Stimulated activated naive CD8-positive, alpha-beta T cell treated with anti-CD3 and anti-CD28 coated beads, Interleukin-15, Interleukin-2, amounts not matched to agents 100 ng/mL and 50 ng/mL, for 24 hours (primary cell): Measurements from ENCODE around the gene GFI1.

ENCODE experiments used
- H3K27ac Mint-ChIP-seq: one replicate; pipeline ENCODE4 v1.8.0; 2021; ENCODE audit warnings: mild to moderate bottlenecking, mixed read lengths
- H3K27me3 Mint-ChIP-seq: one replicate; pipeline ENCODE4 v1.8.0; 2021; ENCODE audit warnings: mixed read lengths
- H3K36me3 Mint-ChIP-seq: one replicate; pipeline ENCODE4 v1.8.0; 2021; ENCODE audit warnings: low read depth, mixed read lengths
- H3K4me1 Mint-ChIP-seq: one replicate; pipeline ENCODE4 v1.8.0; 2021; ENCODE audit warnings: low read depth, mixed read lengths
- H3K4me3 Mint-ChIP-seq: one replicate; pipeline ENCODE4 v1.8.0; 2021; ENCODE audit warnings: mild to moderate bottlenecking, mixed read lengths
- H3K9me3 Mint-ChIP-seq: one replicate; pipeline ENCODE4 v1.8.0; 2021; ENCODE audit warnings: mixed read lengths

GFI1 gene

GRCh38 chr1:92502247-92502646 is 15.5 kb upstream of the GFI1 start:
- Mint-ChIP-seq H3K4me1 (peaks cover 51% of the 10 kb centered on the region), H3K4me3 (peak overlapping the region; percentile 40), H3K27ac (peak overlapping the region; percentile 87), H3K9me3 (no peaks in the 10 kb centered on the region), H3K36me3 (peaks cover 4% of the 10 kb centered on the region), H3K27me3 (no peaks in the 10 kb centered on the region)

- no peaks in the 10 kb centered on the region for H3K9me3 Mint-ChIP-seq
- H3K4me3 Mint-ChIP-seq = no peak overlapping the region
- no peaks in the 10 kb centered on the region for H3K36me3 Mint-ChIP-seq
- no peaks in the 10 kb centered on the region for H3K27me3 Mint-ChIP-seq
- H3K27ac Mint-ChIP-seq = peak overlapping the region; percentile 65
- peaks cover 54% of the 10 kb centered on the region for H3K4me1 Mint-ChIP-seq
Measured at GRCh38 chr1:92500552-92500951, 13.8 kb upstream of the GFI1 start.

- Mint-ChIP-seq H3K27me3 (no peaks in the 10 kb centered on the region), H3K27ac (no peak overlapping the region), H3K4me3 (no peak overlapping the region), H3K4me1 (peaks cover 35% of the 10 kb centered on the region), H3K9me3 (no peaks in the 10 kb centered on the region), H3K36me3 (peaks cover 5% of the 10 kb centered on the region)
Measured at GRCh38 chr1:92495392-92496063, 8.8 kb upstream of the GFI1 start.

GRCh38 chr1:92494485-92495141 is 7.9 kb upstream of the GFI1 start:
- Mint-ChIP-seq H3K4me3 (no peak overlapping the region), H3K9me3 (no peaks in the 10 kb centered on the region), H3K27ac (no peak overlapping the region), H3K27me3 (no peaks in the 10 kb centered on the region), H3K4me1 (peaks cover 34% of the 10 kb centered on the region), H3K36me3 (peaks cover 5% of the 10 kb centered on the region)

DNA sequence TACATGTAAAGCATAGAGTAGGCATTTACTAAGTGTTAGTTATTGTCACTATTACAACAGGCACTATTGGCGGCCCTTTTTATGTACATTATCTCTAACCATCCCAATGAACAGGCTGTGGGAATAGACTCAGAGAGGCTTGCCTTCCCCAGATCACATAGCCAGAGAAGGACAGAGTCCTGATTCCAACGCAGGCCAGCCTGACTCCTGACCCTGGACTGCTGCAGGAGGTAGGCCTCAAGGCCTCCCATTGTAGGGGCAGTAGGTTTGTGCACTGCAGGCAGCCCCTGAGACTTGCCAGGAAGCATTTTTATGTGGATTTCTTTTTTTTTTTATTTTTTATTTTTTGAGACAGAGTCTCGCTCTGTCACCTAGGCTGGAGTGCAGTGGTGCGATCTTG is 6.4 kb upstream of the GFI1 start:
- no peaks in the 10 kb centered on the region for H3K9me3 Mint-ChIP-seq
- H3K27me3 Mint-ChIP-seq = no peaks in the 10 kb centered on the region
- H3K36me3 Mint-ChIP-seq = peaks cover 16% of the 10 kb centered on the region
- H3K27ac Mint-ChIP-seq = no peak overlapping the region
- peaks cover 49% of the 10 kb centered on the region for H3K4me1 Mint-ChIP-seq
- no peak overlapping the region for H3K4me3 Mint-ChIP-seq

GRCh38 chr1:92488832-92489231 is 2.1 kb upstream of the GFI1 start:
- H3K4me3 Mint-ChIP-seq = peak overlapping the region; percentile 96
- H3K36me3 Mint-ChIP-seq = peaks cover 23% of the 10 kb centered on the region

DNA sequence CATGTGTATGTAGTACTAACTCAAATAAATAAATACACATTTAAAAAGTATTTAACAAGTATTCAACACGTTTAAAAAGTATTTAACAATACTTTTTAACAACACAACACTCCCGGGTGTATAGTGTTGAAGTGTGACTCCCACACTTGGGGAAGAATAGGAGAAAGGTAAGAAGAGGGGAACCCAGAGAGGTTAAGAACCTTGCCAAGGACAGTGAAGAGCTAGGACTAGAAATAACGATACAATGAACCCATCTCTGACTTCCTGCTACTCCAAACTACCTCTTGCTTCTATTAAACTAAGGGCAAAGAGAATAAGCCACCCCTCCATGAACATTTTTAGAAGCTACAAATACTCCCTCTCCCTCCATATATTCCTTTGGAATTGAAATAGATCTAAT is 1.7 kb upstream of the GFI1 start:
- Mint-ChIP-seq H3K27ac (peak overlapping the region; percentile 84), H3K9me3 (no peaks in the 10 kb centered on the region), H3K27me3 (no peaks in the 10 kb centered on the region), H3K4me1 (peaks cover 32% of the 10 kb centered on the region), H3K36me3 (peaks cover 24% of the 10 kb centered on the region), H3K4me3 (peak overlapping the region; percentile 96)

More at GRCh38 chr1:92488832-92489231, 2.1 kb upstream of the GFI1 start:
- Mint-ChIP-seq H3K9me3 (no peaks in the 10 kb centered on the region), H3K27me3 (no peaks in the 10 kb centered on the region), H3K27ac (peak overlapping the region; percentile 84), H3K4me1 (peaks cover 32% of the 10 kb centered on the region)

DNA sequence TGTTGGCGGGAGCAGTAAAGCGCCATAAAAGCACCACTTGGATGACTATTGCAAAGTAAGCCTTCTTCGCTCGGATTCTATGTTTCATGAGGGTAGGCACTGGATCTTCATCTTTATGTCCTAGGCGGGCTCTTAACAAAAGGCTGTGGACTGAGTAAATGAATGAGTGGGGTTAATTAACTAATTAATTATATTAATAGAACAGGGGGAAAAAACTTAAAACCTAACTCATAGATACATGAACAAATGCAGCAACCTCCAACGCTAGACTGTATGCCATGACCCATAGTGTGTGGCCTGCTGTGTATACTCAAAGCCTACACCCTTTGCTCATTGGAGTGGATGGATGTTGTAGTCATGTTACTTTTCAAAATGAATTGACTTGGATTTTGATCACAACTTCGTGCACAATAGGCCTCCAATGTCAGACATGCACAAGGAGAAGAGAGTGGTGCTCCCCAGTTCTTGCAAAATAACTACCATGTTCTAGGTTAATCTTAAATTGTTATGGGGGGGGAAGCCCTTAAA is 417 bp upstream of the GFI1 start:
- Mint-ChIP-seq H3K4me1 (peaks cover 40% of the 10 kb centered on the region), H3K4me3 (peak overlapping the region; percentile 96), H3K27me3 (no peaks in the 10 kb centered on the region), H3K36me3 (peaks cover 27% of the 10 kb centered on the region), H3K27ac (peak overlapping the region; percentile 84), H3K9me3 (no peaks in the 10 kb centered on the region)

DNA sequence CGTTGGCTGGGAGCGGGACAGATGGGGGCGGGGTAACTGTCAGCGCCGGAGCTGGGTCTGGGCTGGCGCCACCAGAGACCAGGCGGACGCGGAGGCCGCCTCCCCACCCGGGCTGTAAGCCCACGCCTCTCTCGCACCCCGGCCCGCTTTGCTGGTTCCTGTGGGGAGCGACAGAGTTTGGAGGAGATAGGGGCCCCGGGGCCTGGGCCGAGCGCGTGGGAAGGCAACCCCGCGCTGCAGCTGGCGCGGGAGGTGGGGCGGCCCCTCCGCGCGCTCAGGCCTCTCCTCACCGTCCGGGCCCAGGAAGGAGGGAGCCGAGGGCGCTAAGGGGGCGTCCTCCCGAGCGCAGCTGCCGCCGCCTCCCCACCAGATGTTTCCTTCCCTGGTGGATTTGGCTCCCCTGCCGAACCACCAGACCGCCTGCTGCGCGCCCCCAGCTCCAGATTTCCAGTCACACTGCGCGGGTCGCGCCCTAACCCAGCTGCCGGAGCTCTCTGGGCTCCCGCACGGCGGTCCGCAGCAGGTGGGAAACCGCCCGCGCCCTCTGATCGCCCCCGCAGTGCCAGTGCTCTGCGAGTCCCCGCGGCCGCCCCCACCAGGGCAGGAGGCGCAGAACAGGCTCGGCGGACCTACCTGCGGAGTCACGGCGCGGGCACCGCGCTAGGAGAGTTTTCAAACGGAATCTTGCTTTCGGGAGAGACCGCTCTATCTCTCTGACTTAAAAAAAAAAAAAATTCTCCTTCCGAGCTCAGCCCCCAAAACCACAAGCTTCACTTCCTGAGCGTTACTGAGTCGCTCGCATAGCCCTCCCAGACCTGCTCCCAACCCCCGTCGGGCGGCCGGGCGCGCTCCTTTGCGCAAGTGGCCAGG is 1.1 kb downstream of the GFI1 start:
- H3K9me3 Mint-ChIP-seq = no peaks in the 10 kb centered on the region
- no peaks in the 10 kb centered on the region for H3K27me3 Mint-ChIP-seq
- peaks cover 41% of the 10 kb centered on the region for H3K36me3 Mint-ChIP-seq
- H3K4me3 Mint-ChIP-seq = peak overlapping the region; percentile 96
- peak overlapping the region; percentile 96 for H3K27ac Mint-ChIP-seq
- peaks cover 38% of the 10 kb centered on the region for H3K4me1 Mint-ChIP-seq

GRCh38 chr1:92484472-92485380 is 2.0 kb downstream of the GFI1 start:
- Mint-ChIP-seq H3K27me3 (no peaks in the 10 kb centered on the region), H3K36me3 (peaks cover 47% of the 10 kb centered on the region), H3K4me1 (peaks cover 43% of the 10 kb centered on the region), H3K4me3 (peak overlapping the region; percentile 96), H3K9me3 (no peaks in the 10 kb centered on the region), H3K27ac (peak overlapping the region; percentile 96)

- Mint-ChIP-seq H3K36me3 (peaks cover 51% of the 10 kb centered on the region), H3K4me1 (peaks cover 44% of the 10 kb centered on the region), H3K4me3 (peak overlapping the region; percentile 96), H3K9me3 (no peaks in the 10 kb centered on the region), H3K27me3 (no peaks in the 10 kb centered on the region), H3K27ac (peak overlapping the region; percentile 96)
Measured at GRCh38 chr1:92483610-92484471, 2.9 kb downstream of the GFI1 start.

DNA sequence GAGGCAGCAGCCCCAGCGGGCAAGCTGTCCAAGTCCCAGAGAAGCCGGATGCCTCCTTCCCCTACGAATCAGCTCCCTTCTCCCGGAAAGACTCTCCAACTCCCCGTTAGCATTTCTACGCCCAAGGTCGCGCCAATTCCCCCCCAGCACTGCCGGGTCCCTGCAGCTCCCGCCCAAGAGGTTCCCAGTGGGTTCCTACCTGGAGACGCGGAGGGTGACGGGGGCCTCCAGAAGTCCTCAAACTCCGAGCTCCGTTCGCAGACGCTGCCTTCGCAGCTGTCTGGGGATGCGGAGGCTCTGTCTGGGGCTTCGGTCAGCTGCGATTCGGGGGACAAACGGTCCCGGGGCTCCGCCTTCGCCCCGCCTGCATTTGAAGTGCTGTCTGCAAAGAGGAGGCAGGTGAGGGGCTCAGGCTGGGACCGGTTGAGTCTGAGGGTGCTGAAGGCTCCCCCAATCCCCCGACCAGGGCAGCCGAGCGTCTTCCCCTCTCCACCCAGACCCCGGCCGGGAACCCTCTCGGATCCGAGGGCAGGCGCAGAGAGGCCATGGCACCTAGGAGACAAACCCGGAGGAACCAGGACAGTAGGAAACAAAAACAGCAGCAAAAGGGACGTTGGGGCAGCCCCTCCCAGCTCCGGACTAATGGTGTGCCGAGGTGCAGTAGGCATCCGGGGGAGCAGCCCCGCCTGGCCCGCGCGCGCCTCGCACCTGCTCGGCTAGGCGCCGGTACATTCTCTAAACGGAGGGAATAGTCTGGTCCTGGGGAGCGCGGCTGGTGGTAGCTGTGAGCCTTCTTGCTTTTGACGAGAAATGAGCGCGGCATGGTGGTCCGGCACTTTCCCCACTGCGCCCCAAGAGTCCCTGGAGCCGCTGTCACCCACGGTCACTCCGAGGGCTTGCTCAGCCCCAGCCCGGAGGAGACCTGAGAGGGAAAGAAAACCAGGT is 3.8 kb downstream of the GFI1 start:
- no peaks in the 10 kb centered on the region for H3K27me3 Mint-ChIP-seq
- H3K4me1 Mint-ChIP-seq = peaks cover 44% of the 10 kb centered on the region
- peak overlapping the region; percentile 96 for H3K4me3 Mint-ChIP-seq
- H3K36me3 Mint-ChIP-seq = peaks cover 54% of the 10 kb centered on the region
- peak overlapping the region; percentile 96 for H3K27ac Mint-ChIP-seq
- no peaks in the 10 kb centered on the region for H3K9me3 Mint-ChIP-seq
